Osteocyte (in vitro differentiated cells): ENCODE measurements around the gene COQ8B. TPM values are rescaled to one million over a fixed set of nuclear protein-coding genes. Genes with fewer than 3 reads are reported as not detected.

Source experiments
- DNase-seq: peaks from one replicate; pipeline ENCODE4 v3.0.0; 2021; ENCODE audit warnings: mixed read lengths; ENCODE audit not compliant: unreplicated experiment; ENCODE audit errors: extremely low spot score
- H3K27ac Mint-ChIP-seq: one replicate; pipeline ENCODE4 v1.8.0; 2021; ENCODE audit warnings: mild to moderate bottlenecking, mixed read lengths; ENCODE audit not compliant: unreplicated experiment
- H3K27me3 Mint-ChIP-seq: one replicate; pipeline ENCODE4 v1.8.0; 2021; ENCODE audit warnings: mixed read lengths; ENCODE audit not compliant: unreplicated experiment
- H3K36me3 Mint-ChIP-seq: one replicate; pipeline ENCODE4 v1.8.0; 2021; ENCODE audit warnings: mixed read lengths; ENCODE audit not compliant: unreplicated experiment
- H3K4me1 Mint-ChIP-seq: one replicate; pipeline ENCODE4 v1.8.0; 2021; ENCODE audit warnings: mixed read lengths; ENCODE audit not compliant: unreplicated experiment
- H3K4me3 Mint-ChIP-seq: one replicate; pipeline ENCODE4 v1.8.0; 2021; ENCODE audit warnings: mild to moderate bottlenecking, moderate library complexity, mixed read lengths; ENCODE audit not compliant: unreplicated experiment
- H3K9me3 Mint-ChIP-seq: one replicate; pipeline ENCODE4 v1.8.0; 2021; ENCODE audit warnings: mixed read lengths; ENCODE audit not compliant: unreplicated experiment
- CTCF ChIP-seq: fragments of 200-600 bp; sonication (generic); IDR thresholded peaks from 2 replicates; pipeline ENCODE4 v1.5.0; 2021; ENCODE audit warnings: antibody characterized with exemption, mild to moderate bottlenecking, moderate library complexity
- total RNA-seq: library from RNA; stranded (reverse); gene quantifications from 2 replicates; pipeline ENCODE4 v1.2.1, GENCODE V29; 2021

COQ8B gene
- total RNA-seq, 1 donor from 2014 or later = 42.0 TPM

- no peaks in the 10 kb centered on the region for H3K27me3 Mint-ChIP-seq
- H3K27ac Mint-ChIP-seq = peak overlapping the region; percentile 99
- no peak for DNase-seq
- peaks cover 11% of the 10 kb centered on the region for H3K36me3 Mint-ChIP-seq
- H3K4me1 Mint-ChIP-seq = peaks cover 57% of the 10 kb centered on the region
- no peaks in the 10 kb centered on the region for H3K9me3 Mint-ChIP-seq
- no peak for TF ChIP-seq CTCF
- peak overlapping the region; percentile 86 for H3K4me3 Mint-ChIP-seq
These were observed 630 bp downstream of the COQ8B start for GRCh38 chr19:40716031-40716481.

GRCh38 chr19:40714441-40715299 is 2.0 kb downstream of the COQ8B start:
- Mint-ChIP-seq H3K4me1 (peaks cover 43% of the 10 kb centered on the region), H3K36me3 (peaks cover 9% of the 10 kb centered on the region), H3K9me3 (no peaks in the 10 kb centered on the region), H3K27me3 (no peaks in the 10 kb centered on the region), H3K4me3 (peak overlapping the region; percentile 86), H3K27ac (peak overlapping the region; percentile 99)
- DNase-seq = peak; percentile 96
- no peak for TF ChIP-seq CTCF

- H3K4me3 Mint-ChIP-seq = peak overlapping the region; percentile 54
These were observed 2.7 kb downstream of the COQ8B start for GRCh38 chr19:40713939-40714338.

GRCh38 chr19:40709817-40710216 is 6.9 kb downstream of the COQ8B start:
- DNase-seq = no peak
- no peak for TF ChIP-seq CTCF
- peaks cover 22% of the 10 kb centered on the region for H3K36me3 Mint-ChIP-seq
- H3K4me3 Mint-ChIP-seq = no peak overlapping the region
- H3K9me3 Mint-ChIP-seq = no peaks in the 10 kb centered on the region
- no peaks in the 10 kb centered on the region for H3K27me3 Mint-ChIP-seq
- H3K27ac Mint-ChIP-seq = no peak overlapping the region
- H3K4me1 Mint-ChIP-seq = peaks cover 7% of the 10 kb centered on the region

More at GRCh38 chr19:40713939-40714338, 2.7 kb downstream of the COQ8B start:
- Mint-ChIP-seq H3K27me3 (no peaks in the 10 kb centered on the region), H3K4me1 (peaks cover 36% of the 10 kb centered on the region), H3K27ac (peak overlapping the region; percentile 99), H3K36me3 (peaks cover 13% of the 10 kb centered on the region), H3K9me3 (no peaks in the 10 kb centered on the region)
- DNase-seq = no peak
- no peak for TF ChIP-seq CTCF

GRCh38 chr19:40707615-40708014 is 9.1 kb downstream of the COQ8B start:
- Mint-ChIP-seq H3K36me3 (peaks cover 31% of the 10 kb centered on the region), H3K4me3 (no peak overlapping the region), H3K27ac (no peak overlapping the region), H3K4me1 (no peaks in the 10 kb centered on the region), H3K27me3 (no peaks in the 10 kb centered on the region), H3K9me3 (no peaks in the 10 kb centered on the region)
- no peak for DNase-seq
- no peak for TF ChIP-seq CTCF
